Activated naive CD4-positive, alpha-beta T cell treated with anti-CD3 and anti-CD28 coated beads, Interleukin-2, amount 50 U/mL, for 24 hours (primary cell): Measurements from ENCODE around the gene EVA1C.
"Not testable (repeated sequence)": the region's sequence is repeated elsewhere in the genome, so short reads cannot be mapped to it uniquely, and the experiment has no call there.

Experiments
- H3K27ac Mint-ChIP-seq: one replicate; pipeline ENCODE4 v1.8.0; 2021; ENCODE audit warnings: mild to moderate bottlenecking, mixed read lengths
- H3K27me3 Mint-ChIP-seq: one replicate; pipeline ENCODE4 v1.8.0; 2021; ENCODE audit warnings: mixed read lengths
- H3K36me3 Mint-ChIP-seq: one replicate; pipeline ENCODE4 v1.8.0; 2021; ENCODE audit warnings: mixed read lengths
- H3K4me1 Mint-ChIP-seq: one replicate; pipeline ENCODE4 v1.8.0; 2021; ENCODE audit warnings: mixed read lengths
- H3K4me3 Mint-ChIP-seq: one replicate; pipeline ENCODE4 v1.8.0; 2021; ENCODE audit warnings: mild to moderate bottlenecking, mixed read lengths
- H3K9me3 Mint-ChIP-seq: one replicate; pipeline ENCODE4 v1.8.0; 2021; ENCODE audit warnings: mixed read lengths

The EVA1C gene

GRCh38 chr21:32482565-32483292, 70.2 kb downstream of the EVA1C start:
- Mint-ChIP-seq H3K4me1 (peaks cover 6% of the 10 kb centered on the region), H3K36me3 (peaks cover 7% of the 10 kb centered on the region), H3K9me3 (no peaks in the 10 kb centered on the region), H3K27ac (no peak overlapping the region), H3K27me3 (no peaks in the 10 kb centered on the region), H3K4me3 (no peak overlapping the region)

DNA sequence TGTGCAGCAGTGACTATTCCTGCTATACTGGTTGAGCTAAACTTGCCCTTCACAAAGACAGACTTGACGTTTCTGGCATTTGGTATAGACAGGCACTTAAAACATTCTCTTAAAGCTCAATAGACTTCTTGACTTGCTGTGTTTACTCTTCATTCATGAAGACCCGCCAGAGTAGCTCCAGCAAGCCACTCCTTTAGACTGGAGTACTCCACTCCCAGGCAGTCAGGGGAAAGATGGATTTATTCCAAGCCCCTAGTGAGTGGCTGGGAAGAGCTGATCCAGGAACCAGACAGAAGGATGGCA, 70.7 kb downstream of the EVA1C start:
- H3K27me3 Mint-ChIP-seq, result no peaks in the 10 kb centered on the region
- no peak overlapping the region for H3K4me3 Mint-ChIP-seq
- no peak overlapping the region for H3K27ac Mint-ChIP-seq
- H3K36me3 Mint-ChIP-seq, result peaks cover 7% of the 10 kb centered on the region
- H3K9me3 Mint-ChIP-seq, result no peaks in the 10 kb centered on the region
- H3K4me1 Mint-ChIP-seq, result peaks cover 6% of the 10 kb centered on the region

- H3K27ac Mint-ChIP-seq, result no peak overlapping the region
- no peaks in the 10 kb centered on the region for H3K4me1 Mint-ChIP-seq
- no peaks in the 10 kb centered on the region for H3K27me3 Mint-ChIP-seq
- H3K9me3 Mint-ChIP-seq, result no peaks in the 10 kb centered on the region
- H3K4me3 Mint-ChIP-seq, result no peak overlapping the region
- H3K36me3 Mint-ChIP-seq, result peaks cover 11% of the 10 kb centered on the region
Observed at GRCh38 chr21:32484706-32485380, 72.3 kb downstream of the EVA1C start.

DNA sequence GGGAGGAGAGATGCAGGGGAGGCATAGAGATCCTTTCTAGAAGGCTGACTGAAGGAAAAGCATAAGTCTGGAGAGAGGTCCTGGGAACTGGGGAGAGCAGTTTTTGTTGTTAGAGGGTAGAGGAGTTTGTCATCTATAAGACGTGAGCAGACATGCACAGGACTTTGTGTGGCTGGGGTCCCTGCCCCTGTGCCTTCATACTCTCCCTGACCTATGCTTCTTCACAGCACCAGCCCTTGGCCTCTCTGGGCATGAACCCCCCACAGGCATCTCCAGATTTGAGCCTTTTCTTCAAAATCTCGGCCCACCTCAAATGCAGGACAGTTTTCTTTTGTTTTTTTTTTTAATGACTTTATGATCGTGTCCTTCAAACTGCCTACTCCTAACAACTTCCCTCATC, 79.9 kb downstream of the EVA1C start:
- Mint-ChIP-seq H3K27me3 (no peaks in the 10 kb centered on the region), H3K36me3 (peaks cover 21% of the 10 kb centered on the region), H3K4me3 (no peak overlapping the region), H3K27ac (no peak overlapping the region), H3K9me3 (no peaks in the 10 kb centered on the region), H3K4me1 (peaks cover 21% of the 10 kb centered on the region)

DNA sequence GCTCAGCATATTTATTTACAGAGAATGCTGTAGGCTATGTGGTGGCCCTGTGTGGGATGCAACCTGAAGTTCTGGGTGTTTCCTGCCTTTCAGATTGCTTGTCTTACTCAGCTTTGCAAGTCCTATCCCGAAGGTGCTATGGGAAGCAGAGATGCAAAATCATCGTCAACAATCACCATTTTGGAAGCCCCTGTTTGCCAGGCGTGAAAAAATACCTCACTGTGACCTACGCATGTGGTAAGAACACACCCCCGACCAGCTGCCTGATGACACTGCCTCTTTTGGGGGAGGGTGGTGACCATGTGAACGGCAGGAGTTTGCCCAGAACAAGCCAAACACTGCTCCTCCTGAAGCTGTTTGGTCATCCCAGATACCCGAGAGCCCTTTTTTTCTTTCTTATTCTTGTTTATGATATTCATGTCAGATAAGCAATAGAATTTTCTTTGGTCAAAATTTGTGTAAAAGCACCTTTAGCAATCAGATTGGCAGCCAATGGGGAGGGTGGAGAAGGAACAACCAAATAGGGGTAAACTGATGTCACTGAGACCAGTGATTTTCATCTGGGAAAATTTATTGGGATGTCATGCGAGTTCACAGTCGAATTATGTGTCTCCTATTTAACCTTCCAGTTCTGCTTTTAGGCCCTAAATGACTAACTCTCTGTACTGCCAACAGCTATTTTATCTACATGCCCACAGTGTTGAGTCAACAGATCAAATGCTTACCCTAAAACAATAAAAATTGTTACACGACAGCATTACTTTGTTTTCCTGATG, 82.6 kb downstream of the EVA1C start:
- H3K9me3 Mint-ChIP-seq, result no peaks in the 10 kb centered on the region
- peaks cover 19% of the 10 kb centered on the region for H3K36me3 Mint-ChIP-seq
- peak overlapping the region; percentile 38 for H3K27ac Mint-ChIP-seq
- peaks cover 20% of the 10 kb centered on the region for H3K4me1 Mint-ChIP-seq
- no peaks in the 10 kb centered on the region for H3K27me3 Mint-ChIP-seq
- no peak overlapping the region for H3K4me3 Mint-ChIP-seq

DNA sequence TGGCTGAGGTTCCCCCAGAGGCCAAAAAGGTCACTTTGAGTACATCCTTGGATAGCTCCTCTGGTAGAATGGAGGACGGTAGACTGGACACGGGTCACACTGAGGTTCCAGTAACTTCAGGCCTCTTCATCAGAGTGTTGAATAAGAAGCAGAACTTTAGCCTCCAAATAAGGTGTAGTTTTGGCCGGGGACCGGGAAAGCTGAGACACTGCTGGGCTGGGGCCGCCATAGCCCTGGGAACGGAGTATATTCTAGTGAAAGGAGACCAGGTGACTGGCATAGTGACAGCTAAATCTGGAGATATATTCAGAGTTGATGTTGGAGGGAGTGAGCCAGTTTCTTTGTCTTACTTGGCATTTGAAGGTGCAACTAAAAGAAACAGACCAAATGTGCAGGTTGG, 84.1 kb downstream of the EVA1C start:
- Mint-ChIP-seq H3K9me3 (no peaks in the 10 kb centered on the region), H3K4me3 (no peak overlapping the region), H3K36me3 (peaks cover 18% of the 10 kb centered on the region), H3K4me1 (peaks cover 11% of the 10 kb centered on the region), H3K27ac (no peak overlapping the region), H3K27me3 (no peaks in the 10 kb centered on the region)

GRCh38 chr21:32499249-32500055, 86.9 kb downstream of the EVA1C start:
- no peak overlapping the region for H3K27ac Mint-ChIP-seq
- H3K27me3 Mint-ChIP-seq, result no peaks in the 10 kb centered on the region
- peaks cover 8% of the 10 kb centered on the region for H3K4me1 Mint-ChIP-seq
- H3K9me3 Mint-ChIP-seq, result no peaks in the 10 kb centered on the region
- H3K36me3 Mint-ChIP-seq, result peaks cover 21% of the 10 kb centered on the region
- H3K4me3 Mint-ChIP-seq, result no peak overlapping the region

DNA sequence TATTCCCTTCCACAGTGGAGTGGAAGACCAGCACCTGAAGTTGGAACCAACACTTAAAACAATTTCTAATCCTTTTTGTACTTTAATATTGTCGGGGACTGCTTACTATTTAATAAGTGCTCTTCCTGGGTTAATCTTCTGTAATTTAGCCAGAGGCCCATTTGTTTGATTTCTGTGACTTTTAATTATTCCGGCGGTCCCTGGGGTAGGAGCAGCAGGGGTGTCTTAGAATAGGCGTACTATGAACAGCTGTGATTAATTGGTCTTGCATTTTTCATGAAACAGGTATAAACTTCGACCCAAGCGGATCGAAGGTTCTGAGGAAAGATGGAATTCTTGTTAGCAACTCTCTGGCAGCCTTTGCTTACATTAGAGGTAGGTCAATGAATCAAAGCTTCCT, 91.1 kb downstream of the EVA1C start:
- H3K9me3 Mint-ChIP-seq, H3K27me3 Mint-ChIP-seq, H3K27ac Mint-ChIP-seq, H3K4me3 Mint-ChIP-seq, H3K36me3 Mint-ChIP-seq, H3K4me1 Mint-ChIP-seq: not testable (repeated sequence)

GRCh38 chr21:32505767-32506166, 93.3 kb downstream of the EVA1C start:
- H3K9me3 Mint-ChIP-seq, H3K4me3 Mint-ChIP-seq, H3K36me3 Mint-ChIP-seq, H3K4me1 Mint-ChIP-seq, H3K27me3 Mint-ChIP-seq, H3K27ac Mint-ChIP-seq: not testable (repeated sequence)

DNA sequence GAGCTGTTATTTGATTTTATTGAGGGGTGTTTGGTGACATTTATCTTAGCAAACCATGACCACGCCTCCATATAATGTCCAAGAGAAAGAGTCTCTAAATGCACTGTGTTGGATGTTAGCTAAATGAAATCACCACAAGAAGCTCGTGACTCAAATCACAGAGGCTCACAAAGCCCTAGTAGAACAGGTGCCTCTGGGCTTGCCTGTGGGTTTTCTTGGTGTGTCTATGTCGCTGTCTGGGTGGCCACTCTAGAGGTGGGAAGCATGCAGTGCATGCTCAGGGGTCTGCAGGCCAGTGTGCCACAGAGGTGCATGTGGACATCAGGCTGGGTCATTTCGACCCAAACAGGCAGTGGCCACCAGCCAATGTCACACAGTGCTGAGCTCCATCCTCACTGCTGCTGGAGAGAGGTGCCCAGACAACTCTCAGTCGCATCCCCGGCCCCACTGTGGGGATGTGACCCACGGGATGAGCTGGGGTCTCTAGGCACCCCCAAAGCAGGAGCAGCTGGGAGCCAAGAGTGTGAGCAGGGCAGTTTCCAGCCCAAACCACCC, 94.0 kb downstream of the EVA1C start:
- not testable (repeated sequence) for H3K9me3 Mint-ChIP-seq, H3K36me3 Mint-ChIP-seq, H3K4me3 Mint-ChIP-seq, H3K27me3 Mint-ChIP-seq, H3K27ac Mint-ChIP-seq, H3K4me1 Mint-ChIP-seq

DNA sequence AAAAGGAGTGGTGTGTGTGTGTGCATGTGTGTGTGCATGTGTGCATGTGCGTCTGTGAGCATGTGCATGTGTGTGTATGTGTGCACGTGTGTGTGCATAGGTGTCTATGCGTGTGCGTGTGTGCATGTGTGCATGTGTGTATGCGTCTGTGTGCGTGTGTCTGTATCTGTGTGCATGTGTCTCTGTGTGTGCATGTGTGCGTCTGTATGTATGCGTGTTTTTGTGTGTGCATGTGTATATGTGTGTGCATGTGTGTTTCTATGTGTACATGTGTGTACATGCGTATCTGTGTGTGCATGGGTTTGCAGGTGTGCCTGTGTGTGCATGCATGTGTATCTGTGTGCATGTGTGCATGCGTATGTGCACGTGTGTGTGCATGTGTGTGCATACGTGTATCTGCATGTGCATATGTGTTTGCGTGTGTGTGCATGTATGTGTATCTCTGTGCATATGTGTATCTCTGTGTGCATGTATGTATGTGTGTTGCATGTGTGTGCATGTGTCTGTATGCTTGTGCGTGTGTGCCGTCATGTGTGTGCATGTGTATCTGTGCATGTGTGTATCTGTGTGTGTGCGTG, 94.9 kb downstream of the EVA1C start:
- peaks cover 7% of the 10 kb centered on the region for H3K36me3 Mint-ChIP-seq
- H3K27ac Mint-ChIP-seq, result no peak overlapping the region

DNA sequence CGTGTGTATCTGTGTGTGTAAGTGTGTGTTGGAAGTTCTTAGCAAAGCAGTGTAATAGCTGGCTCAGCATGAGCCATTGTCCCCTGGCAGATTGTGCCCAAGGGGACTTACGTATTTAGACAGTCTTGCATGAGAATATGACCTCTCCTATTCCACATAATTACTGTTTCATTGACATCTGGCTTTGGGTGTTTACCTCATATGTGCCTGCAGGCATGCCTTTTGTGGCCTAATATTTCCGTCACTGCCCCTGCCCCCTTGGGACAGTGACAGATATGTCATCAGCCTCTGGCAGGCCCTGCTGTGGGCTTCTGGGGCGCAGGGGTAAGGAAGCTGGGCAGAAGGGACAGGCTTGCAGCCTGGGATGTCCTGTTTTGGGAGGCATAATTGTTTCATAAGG, 95.5 kb downstream of the EVA1C start:
- not testable (repeated sequence) for H3K9me3 Mint-ChIP-seq, H3K27me3 Mint-ChIP-seq, H3K4me3 Mint-ChIP-seq, H3K36me3 Mint-ChIP-seq, H3K4me1 Mint-ChIP-seq, H3K27ac Mint-ChIP-seq

More for the DNA sequence above, 94.9 kb downstream of the EVA1C start:
- Mint-ChIP-seq H3K9me3 (no peaks in the 10 kb centered on the region), H3K4me1 (no peaks in the 10 kb centered on the region), H3K4me3 (no peak overlapping the region), H3K27me3 (no peaks in the 10 kb centered on the region)

DNA sequence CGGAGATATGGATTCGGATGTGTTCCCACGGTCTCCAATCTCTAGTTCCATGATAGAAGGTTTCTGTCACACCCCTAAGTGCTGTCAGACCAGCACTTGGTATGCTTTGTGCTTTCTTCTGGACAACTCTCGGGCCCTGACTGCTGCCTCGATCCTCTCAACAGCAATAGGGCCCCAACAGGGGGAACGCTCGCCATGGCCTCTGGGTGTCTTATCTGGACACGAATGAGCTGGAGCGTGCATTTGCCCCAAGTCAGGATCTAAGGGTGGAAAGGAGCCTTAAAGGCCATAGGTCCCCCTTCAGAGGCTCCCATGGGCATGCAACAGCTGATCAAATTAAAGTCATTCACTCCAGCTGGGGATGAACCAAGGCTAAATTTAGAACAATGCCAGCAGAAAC, 96.1 kb downstream of the EVA1C start:
- Mint-ChIP-seq H3K27me3 (no peaks in the 10 kb centered on the region), H3K9me3 (no peaks in the 10 kb centered on the region), H3K27ac (no peak overlapping the region), H3K36me3 (peaks cover 7% of the 10 kb centered on the region), H3K4me3 (no peak overlapping the region), H3K4me1 (no peaks in the 10 kb centered on the region)

DNA sequence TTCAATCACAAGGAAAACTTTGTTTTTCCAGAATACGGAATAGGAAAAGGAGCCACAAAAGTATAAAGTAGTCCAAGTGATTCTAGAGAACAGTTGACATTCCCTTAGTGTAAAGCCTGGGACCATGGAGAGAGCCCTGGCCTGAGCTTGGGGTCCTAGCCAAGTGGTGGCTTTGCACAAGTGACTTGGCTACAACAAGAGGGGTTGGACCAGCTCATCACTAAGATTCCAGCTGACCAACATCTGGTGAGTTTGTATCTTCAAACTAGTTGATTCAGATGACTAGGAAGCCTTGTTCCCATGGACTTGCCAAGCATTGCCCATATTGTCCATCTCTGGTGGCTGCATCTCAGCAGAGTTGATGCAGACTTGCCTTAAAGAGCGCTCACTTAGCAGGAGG, 96.5 kb downstream of the EVA1C start:
- not testable (repeated sequence) for H3K27ac Mint-ChIP-seq, H3K36me3 Mint-ChIP-seq, H3K4me1 Mint-ChIP-seq, H3K4me3 Mint-ChIP-seq, H3K9me3 Mint-ChIP-seq, H3K27me3 Mint-ChIP-seq

DNA sequence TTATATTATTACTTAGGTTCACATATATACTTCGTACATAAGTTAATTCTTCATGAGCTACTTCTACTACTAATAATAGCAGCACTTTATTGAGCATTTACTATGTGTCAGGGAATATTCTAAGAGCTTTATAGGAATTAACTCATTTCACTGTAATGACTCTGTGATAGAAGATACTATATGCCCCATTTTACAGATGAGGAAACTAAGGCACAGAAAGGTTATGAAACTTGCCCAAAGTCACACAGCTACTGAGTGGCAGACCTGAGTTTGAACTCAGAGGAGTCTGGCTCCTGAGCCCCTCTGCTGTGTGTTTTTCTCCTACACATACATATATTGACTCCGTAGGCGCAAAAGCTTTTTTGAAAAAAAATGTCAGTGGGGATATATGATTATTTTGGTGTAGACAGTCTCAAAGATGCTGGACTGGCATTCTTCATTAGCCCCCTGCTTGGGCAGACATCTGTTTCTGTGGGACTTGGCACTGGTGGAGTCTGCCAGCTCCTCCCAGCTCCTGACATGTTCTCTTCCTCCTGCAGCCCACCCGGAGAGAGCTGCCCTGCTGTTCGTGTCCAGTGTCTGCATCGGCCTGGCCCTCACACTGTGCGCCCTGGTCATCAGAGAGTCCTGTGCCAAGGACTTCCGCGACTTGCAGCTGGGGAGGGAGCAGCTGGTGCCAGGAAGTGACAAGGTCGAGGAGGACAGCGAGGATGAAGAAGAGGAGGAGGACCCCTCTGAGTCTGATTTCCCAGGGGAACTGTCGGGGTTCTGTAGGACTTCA, 102.0 kb downstream of the EVA1C start:
- Mint-ChIP-seq H3K36me3 (no peaks in the 10 kb centered on the region), H3K4me1 (no peaks in the 10 kb centered on the region), H3K9me3 (no peaks in the 10 kb centered on the region), H3K4me3 (no peak overlapping the region), H3K27me3 (no peaks in the 10 kb centered on the region), H3K27ac (no peak overlapping the region)
